NB4 (cell line): ENCODE measurements around the gene SLC2A2.

Experiments used
- DNase-seq: peaks from one replicate; pipeline ENCODE4 v3.0.0; 2010; ENCODE audit warnings: low read depth
- H3K4me3 ChIP-seq: one replicate; pipeline ENCODE4 v1.5.1; 2011; ENCODE audit warnings: mild to moderate bottlenecking, low read depth, low read length, moderate library complexity
- CTCF ChIP-seq: IDR thresholded peaks from one replicate; pipeline ENCODE4 v1.5.1; 2012; ENCODE audit warnings: low read depth, low read length
- MAX ChIP-seq: IDR thresholded peaks from 2 replicates; pipeline ENCODE4 v1.6.1; 2011; ENCODE audit warnings: low read depth, low read length
- MYC ChIP-seq: IDR thresholded peaks from 2 replicates; pipeline ENCODE4 v1.6.1; 2011; ENCODE audit warnings: low read depth, low read length
- POLR2A ChIP-seq: IDR thresholded peaks from 2 replicates; pipeline ENCODE4 v1.6.1; 2011; ENCODE audit warnings: mild to moderate bottlenecking; ENCODE audit not compliant: insufficient read length; ENCODE audit errors: extremely low read depth

The SLC2A2 gene

GRCh38 chr3:171064461-171064860 lies 37.9 kb upstream of the SLC2A2 start:
- H3K4me3 ChIP-seq, result no peak overlapping the region
- TF ChIP-seq MYC (no peak), MAX (no peak), CTCF (no peak), POLR2A (no peak)
- no peak for DNase-seq

- DNase-seq, result no peak
- TF ChIP-seq CTCF (no peak), MAX (no peak), POLR2A (no peak), MYC (no peak)
Measured at GRCh38 chr3:171061749-171062148, 35.2 kb upstream of the SLC2A2 start.

GRCh38 chr3:171059978-171060377 lies 33.5 kb upstream of the SLC2A2 start:
- no peak for TF ChIP-seq MYC
- no peak for TF ChIP-seq MAX
- TF ChIP-seq CTCF, result no peak
- TF ChIP-seq POLR2A, result no peak
- DNase-seq, result no peak
- no peak overlapping the region for H3K4me3 ChIP-seq

More at GRCh38 chr3:171061749-171062148, 35.2 kb upstream of the SLC2A2 start:
- no peak overlapping the region for H3K4me3 ChIP-seq

- no peak for DNase-seq
- TF ChIP-seq POLR2A (no peak), MAX (no peak), MYC (no peak), CTCF (no peak)
- H3K4me3 ChIP-seq, result no peak overlapping the region
Measured at GRCh38 chr3:171058873-171059603, 32.5 kb upstream of the SLC2A2 start.

- no peak for DNase-seq
- H3K4me3 ChIP-seq, result no peak overlapping the region
- TF ChIP-seq CTCF, result no peak
- TF ChIP-seq MYC, result no peak
- TF ChIP-seq MAX, result no peak
- TF ChIP-seq POLR2A, result no peak
Measured at GRCh38 chr3:171058058-171058457, 31.5 kb upstream of the SLC2A2 start.
